ENCODE results near the gene PRSS22.

The PRSS22 gene

GRCh38 chr16:2857451-2858244, at the start of gene PRSS22:
TSS of gene PRSS22 (minus strand) at chr16:2858170. CDS start at chr16:2858104, 66 bp downstream.
- peak; percentile 53 for DNase-seq

GRCh38 chr16:2907084-2907753, 49.2 kb upstream of the PRSS22 start:
- DNase-seq: peak; percentile 74

GRCh38 chr16:2905988-2906387, 48.0 kb upstream of the PRSS22 start:
- DNase-seq: no peak

- DNase-seq: peak; percentile 100
Observed at GRCh38 chr16:2905241-2905987, 47.4 kb upstream of the PRSS22 start.

GRCh38 chr16:2904922-2905240, 46.9 kb upstream of the PRSS22 start:
- DNase-seq: peak; percentile 87

GRCh38 chr16:2904100-2904921, 46.3 kb upstream of the PRSS22 start:
- peak; percentile 90 for DNase-seq

- no peak for DNase-seq
Observed at GRCh38 chr16:2902337-2903130, 44.6 kb upstream of the PRSS22 start.

- no peak for DNase-seq
Observed at GRCh38 chr16:2900526-2901075, 42.6 kb upstream of the PRSS22 start.

- DNase-seq: no peak
Observed at GRCh38 chr16:2899564-2900072, 41.6 kb upstream of the PRSS22 start.

GRCh38 chr16:2898831-2899563, 41.0 kb upstream of the PRSS22 start:
- no peak for DNase-seq

- DNase-seq: no peak
Observed at GRCh38 chr16:2897110-2897509, 39.1 kb upstream of the PRSS22 start.

GRCh38 chr16:2896480-2897010, 38.6 kb upstream of the PRSS22 start:
- no peak for DNase-seq

- peak; percentile 48 for DNase-seq
Observed at GRCh38 chr16:2895813-2896212, 37.8 kb upstream of the PRSS22 start.

- no peak for DNase-seq
Observed at GRCh38 chr16:2894231-2894630, 36.3 kb upstream of the PRSS22 start.

GRCh38 chr16:2884041-2884451, 26.1 kb upstream of the PRSS22 start:
- DNase-seq: peak; percentile 40

GRCh38 chr16:2883458-2883908, 25.5 kb upstream of the PRSS22 start:
- peak; percentile 58 for DNase-seq

- DNase-seq: peak; percentile 99
Observed at GRCh38 chr16:2882650-2883457, 24.9 kb upstream of the PRSS22 start, which contains the start of gene FLYWCH2. TSS of gene FLYWCH2 (plus strand) at chr16:2883215. CDS start at chr16:2896450, 13,235 bp downstream.

- DNase-seq: peak; percentile 63
Observed at GRCh38 chr16:2881783-2882649, 24.0 kb upstream of the PRSS22 start.

Measured in NCI-H69 (cell line).